ENCODE results near the gene NREP.

Gene NREP

DNA sequence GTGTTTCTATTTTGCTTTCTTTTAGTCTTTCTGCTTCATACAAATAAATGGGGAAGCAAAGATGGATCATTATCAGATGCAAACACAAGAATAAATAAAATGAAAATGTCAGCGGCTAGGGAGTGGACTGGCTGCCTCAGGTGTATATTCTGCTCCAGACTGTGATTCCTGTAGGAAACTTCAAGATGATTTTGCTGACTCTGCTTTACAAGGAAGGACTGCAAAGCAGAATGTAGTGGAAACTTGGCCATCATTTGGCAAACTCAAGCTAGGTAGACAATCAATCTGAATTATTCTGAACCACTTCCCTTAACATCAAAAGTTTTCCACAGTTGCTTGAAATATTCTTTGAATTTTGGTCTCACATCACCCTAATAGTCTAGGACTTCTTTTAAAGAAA, 38.1 kb upstream of the NREP start:
- TF ChIP-seq NFIC (IDR thresholded peaks at IDR 0.05) (no peak), REST (IDR thresholded peaks at IDR 0.05; ENCODE audit: low read depth) (no peak), USF1 (IDR thresholded peaks at IDR 0.05) (no peak), CREB1 (IDR thresholded peaks at IDR 0.05; ENCODE audit: low read depth) (no peak)

DNA sequence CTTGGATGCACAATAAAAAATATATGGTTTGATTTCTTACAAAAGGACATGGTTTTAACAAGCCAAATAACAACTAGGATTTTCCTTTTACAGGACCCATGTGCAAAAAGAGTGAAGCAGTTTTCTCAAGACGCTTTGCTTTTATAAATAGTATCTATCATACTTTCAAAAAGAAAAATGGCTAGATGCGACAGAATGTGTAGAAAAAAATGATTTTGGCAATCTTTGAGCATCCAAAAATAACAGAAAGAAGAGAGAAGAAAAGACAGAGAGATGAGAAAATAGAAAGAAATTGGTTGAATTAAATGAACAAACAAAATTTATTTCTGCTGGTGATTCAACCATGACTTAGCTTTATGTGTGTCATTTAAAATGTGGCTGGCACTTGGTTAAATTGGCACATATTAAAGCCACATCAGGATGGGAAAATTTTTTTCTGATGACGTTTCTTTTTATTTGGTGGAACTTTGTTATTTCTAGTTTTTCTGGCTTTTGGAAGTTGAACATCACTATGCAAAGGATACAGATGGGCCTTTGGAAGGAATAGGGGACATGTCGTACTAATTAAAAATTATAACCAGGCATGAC, 35.6 kb upstream of the NREP start:
- TF ChIP-seq EP300 (IDR thresholded peaks at IDR 0.05; ENCODE audit: borderline replicate concordance), result no peak
- no peak for TF ChIP-seq ZBTB7A (IDR thresholded peaks at IDR 0.05; ENCODE audit: low read depth)
- no peak for TF ChIP-seq TAF1 (IDR thresholded peaks at IDR 0.05; ENCODE audit: low read depth)
- TF ChIP-seq YY1 (IDR thresholded peaks at IDR 0.05; ENCODE audit: low read depth), result no peak
- TF ChIP-seq REST (IDR thresholded peaks at IDR 0.05; ENCODE audit: low read depth), result no peak
- TF ChIP-seq EGR1 (IDR thresholded peaks at IDR 0.05), result no peak
- TF ChIP-seq FOXM1 (IDR thresholded peaks at IDR 0.05; ENCODE audit: borderline replicate concordance, low read depth), result no peak
- no peak for TF ChIP-seq RAD21 (IDR thresholded peaks at IDR 0.05; ENCODE audit: low read depth)
- TF ChIP-seq USF1 (IDR thresholded peaks at IDR 0.05), result no peak
- TF ChIP-seq CEBPB (IDR thresholded peaks at IDR 0.05), result no peak
- TF ChIP-seq CREB1 (IDR thresholded peaks at IDR 0.05; ENCODE audit: low read depth), result no peak
- TF ChIP-seq NFIC (IDR thresholded peaks at IDR 0.05), result no peak
- TF ChIP-seq MAX (IDR thresholded peaks at IDR 0.05), result no peak
- TF ChIP-seq TCF12 (IDR thresholded peaks at IDR 0.05; ENCODE audit: low read depth), result no peak
- no peak for TF ChIP-seq TEAD4 (IDR thresholded peaks at IDR 0.05)

- TF ChIP-seq MAX (IDR thresholded peaks at IDR 0.05) (no peak), NFIC (IDR thresholded peaks at IDR 0.05) (no peak), TEAD4 (IDR thresholded peaks at IDR 0.05) (no peak), TAF1 (IDR thresholded peaks at IDR 0.05; ENCODE audit: low read depth) (no peak), USF1 (IDR thresholded peaks at IDR 0.05) (no peak), ZBTB7A (IDR thresholded peaks at IDR 0.05; ENCODE audit: low read depth) (no peak), YY1 (IDR thresholded peaks at IDR 0.05; ENCODE audit: low read depth) (no peak), CEBPB (IDR thresholded peaks at IDR 0.05) (no peak), CREB1 (IDR thresholded peaks at IDR 0.05; ENCODE audit: low read depth) (no peak), TCF12 (IDR thresholded peaks at IDR 0.05; ENCODE audit: low read depth) (no peak), RAD21 (IDR thresholded peaks at IDR 0.05; ENCODE audit: low read depth) (no peak), EGR1 (IDR thresholded peaks at IDR 0.05) (no peak), REST (IDR thresholded peaks at IDR 0.05; ENCODE audit: low read depth) (no peak), EP300 (IDR thresholded peaks at IDR 0.05; ENCODE audit: borderline replicate concordance) (no peak), FOXM1 (IDR thresholded peaks at IDR 0.05; ENCODE audit: borderline replicate concordance, low read depth) (no peak)
Observed at GRCh38 chr5:111790295-111790694, 33.3 kb upstream of the NREP start.

GRCh38 chr5:111787006-111787405, 30.0 kb upstream of the NREP start:
- no peak for TF ChIP-seq MAX (IDR thresholded peaks at IDR 0.05)
- TF ChIP-seq NFIC (IDR thresholded peaks at IDR 0.05), result no peak
- no peak for TF ChIP-seq TCF12 (IDR thresholded peaks at IDR 0.05; ENCODE audit: low read depth)
- TF ChIP-seq CREB1 (IDR thresholded peaks at IDR 0.05; ENCODE audit: low read depth), result no peak
- TF ChIP-seq YY1 (IDR thresholded peaks at IDR 0.05; ENCODE audit: low read depth), result no peak
- TF ChIP-seq EP300 (IDR thresholded peaks at IDR 0.05; ENCODE audit: borderline replicate concordance), result no peak
- TF ChIP-seq ZBTB7A (IDR thresholded peaks at IDR 0.05; ENCODE audit: low read depth), result no peak
- TF ChIP-seq RAD21 (IDR thresholded peaks at IDR 0.05; ENCODE audit: low read depth), result no peak
- TF ChIP-seq FOXM1 (IDR thresholded peaks at IDR 0.05; ENCODE audit: borderline replicate concordance, low read depth), result no peak
- TF ChIP-seq TAF1 (IDR thresholded peaks at IDR 0.05; ENCODE audit: low read depth), result no peak
- TF ChIP-seq EGR1 (IDR thresholded peaks at IDR 0.05), result no peak
- TF ChIP-seq CEBPB (IDR thresholded peaks at IDR 0.05), result no peak
- no peak for TF ChIP-seq TEAD4 (IDR thresholded peaks at IDR 0.05)
- TF ChIP-seq REST (IDR thresholded peaks at IDR 0.05; ENCODE audit: low read depth), result no peak
- TF ChIP-seq USF1 (IDR thresholded peaks at IDR 0.05), result no peak

All from Ishikawa (cell line).